CD4-positive, alpha-beta T cell treated with Interleukin-12 subunit alpha and Interleukin-12 subunit beta, for 1 hour (primary cell): ENCODE data around the gene GDNF.
"Not testable (repeated sequence)": the region's sequence is repeated elsewhere in the genome, so short reads cannot be mapped to it uniquely, and the experiment has no call there.

Experiments used
- DNase-seq: peaks from one replicate; pipeline ENCODE4 v3.0.0-alpha.2; 2020

GDNF gene

GRCh38 chr5:37814699-37815098 lies 25.1 kb downstream of the GDNF start:
- DNase-seq, result no peak

- no peak for DNase-seq
Observed at GRCh38 chr5:37812365-37812764, 27.5 kb downstream of the GDNF start.

- no peak for DNase-seq
Observed at GRCh38 chr5:37811866-37812265, 28.0 kb downstream of the GDNF start.

GRCh38 chr5:37810311-37810710 lies 29.5 kb downstream of the GDNF start:
- no peak for DNase-seq

GRCh38 chr5:37808945-37809344 lies 30.9 kb downstream of the GDNF start:
- DNase-seq, result no peak

- DNase-seq, result no peak
Observed at GRCh38 chr5:37807621-37808301, 32.1 kb downstream of the GDNF start.

- no peak for DNase-seq
Observed at GRCh38 chr5:37807015-37807414, 32.8 kb downstream of the GDNF start.

GRCh38 chr5:37806476-37806875 lies 33.4 kb downstream of the GDNF start:
- DNase-seq, result no peak

GRCh38 chr5:37806016-37806415 lies 33.8 kb downstream of the GDNF start:
- DNase-seq, result no peak

- no peak for DNase-seq
Observed at GRCh38 chr5:37804401-37804800, 35.4 kb downstream of the GDNF start.

GRCh38 chr5:37803487-37803886 lies 36.4 kb downstream of the GDNF start:
- DNase-seq, result no peak

- DNase-seq, result no peak
Observed at GRCh38 chr5:37801521-37801920, 38.3 kb downstream of the GDNF start.

- no peak for DNase-seq
Observed at GRCh38 chr5:37799865-37800421, 39.9 kb downstream of the GDNF start.

GRCh38 chr5:37796435-37796834 lies 43.4 kb downstream of the GDNF start:
- DNase-seq, result not testable (repeated sequence)

- DNase-seq, result not testable (repeated sequence)
Observed at GRCh38 chr5:37795292-37795691, 44.5 kb downstream of the GDNF start.

GRCh38 chr5:37792975-37793631 lies 46.7 kb downstream of the GDNF start:
- no peak for DNase-seq

- DNase-seq, result no peak
Observed at GRCh38 chr5:37791321-37791720, 48.5 kb downstream of the GDNF start.

GRCh38 chr5:37789991-37790390 lies 49.9 kb downstream of the GDNF start:
- no peak for DNase-seq

GRCh38 chr5:37787742-37788141 lies 52.1 kb downstream of the GDNF start:
- no peak for DNase-seq

- DNase-seq, result no peak
Observed at GRCh38 chr5:37786862-37787519, 52.9 kb downstream of the GDNF start.

- no peak for DNase-seq
Observed at GRCh38 chr5:37786416-37786815, 53.4 kb downstream of the GDNF start.

GRCh38 chr5:37781409-37781808 lies 58.4 kb downstream of the GDNF start:
- DNase-seq, result not testable (repeated sequence)

- DNase-seq, result no peak
Observed at GRCh38 chr5:37777432-37778130, 62.3 kb downstream of the GDNF start.
